Ishikawa (cell line): ENCODE measurements around the gene DNAH12.

Source experiments
- CEBPB ChIP-seq: IDR thresholded peaks from 2 replicates; pipeline ENCODE4 v1.6.1; 2012
- CREB1 ChIP-seq: IDR thresholded peaks from 2 replicates; pipeline ENCODE4 v1.6.1; 2012; ENCODE audit warnings: low read depth
- EGR1 ChIP-seq: IDR thresholded peaks from 2 replicates; pipeline ENCODE4 v1.6.1; 2012
- EP300 ChIP-seq: IDR thresholded peaks from 2 replicates; pipeline ENCODE4 v1.6.1; 2012; ENCODE audit warnings: borderline replicate concordance
- FOXM1 ChIP-seq: IDR thresholded peaks from 2 replicates; pipeline ENCODE4 v1.6.1; 2012; ENCODE audit warnings: low read depth, borderline replicate concordance
- NFIC ChIP-seq: IDR thresholded peaks from 2 replicates; pipeline ENCODE4 v1.6.1; 2012
- RAD21 ChIP-seq: IDR thresholded peaks from 2 replicates; pipeline ENCODE4 v1.6.1; 2012; ENCODE audit warnings: low read depth
- TAF1 ChIP-seq: IDR thresholded peaks from 2 replicates; pipeline ENCODE4 v1.6.1; 2012; ENCODE audit warnings: low read depth, mild to moderate bottlenecking
- TCF12 ChIP-seq: IDR thresholded peaks from 2 replicates; pipeline ENCODE4 v1.6.1; 2012; ENCODE audit warnings: low read depth
- TEAD4 ChIP-seq: IDR thresholded peaks from 2 replicates; pipeline ENCODE4 v1.6.1; 2012
- YY1 ChIP-seq: IDR thresholded peaks from 2 replicates; pipeline ENCODE4 v1.6.1; 2012; ENCODE audit warnings: low read depth
- ZBTB7A ChIP-seq: IDR thresholded peaks from 2 replicates; pipeline ENCODE4 v1.6.1; 2012; ENCODE audit warnings: low read depth
- TF ChIP-seq, protein P1 (sequence below): IDR thresholded peaks from 2 replicates; pipeline ENCODE4 v1.6.1; 2012
- TF ChIP-seq, protein P2 (sequence below): IDR thresholded peaks from 2 replicates; pipeline ENCODE4 v1.6.1; 2012
- TF ChIP-seq, protein P3 (sequence below): IDR thresholded peaks from 2 replicates; pipeline ENCODE4 v1.6.1; 2012; ENCODE audit warnings: low read depth, mild to moderate bottlenecking

The DNAH12 gene

DNA sequence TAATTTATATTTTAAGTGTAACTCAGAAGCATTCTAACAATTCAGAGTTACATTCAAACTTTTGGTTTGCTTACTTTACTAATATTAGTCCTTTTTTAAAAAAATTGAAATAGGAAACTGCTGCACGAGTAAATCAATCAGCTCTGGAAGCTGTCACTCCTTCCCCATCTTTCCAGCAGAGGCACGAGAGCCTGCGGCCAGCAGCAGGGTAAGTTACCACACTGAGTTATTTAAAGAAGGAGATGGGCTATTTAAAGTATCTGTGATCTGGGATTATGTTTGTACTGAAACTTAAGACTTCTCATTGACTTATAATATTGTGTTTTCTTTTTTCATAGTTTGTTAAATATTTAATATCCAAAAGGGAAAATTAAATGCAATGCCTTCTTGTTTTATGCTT, 287.3 kb downstream of the DNAH12 start:
- TF ChIP-seq TAF1 = no peak
- TF ChIP-seq, protein P1, sequence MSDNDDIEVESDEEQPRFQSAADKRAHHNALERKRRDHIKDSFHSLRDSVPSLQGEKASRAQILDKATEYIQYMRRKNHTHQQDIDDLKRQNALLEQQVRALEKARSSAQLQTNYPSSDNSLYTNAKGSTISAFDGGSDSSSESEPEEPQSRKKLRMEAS = no peak
- no peak for TF ChIP-seq EP300
- no peak for TF ChIP-seq FOXM1
- no peak for TF ChIP-seq EGR1
- TF ChIP-seq NFIC = no peak
- TF ChIP-seq, protein P2, sequence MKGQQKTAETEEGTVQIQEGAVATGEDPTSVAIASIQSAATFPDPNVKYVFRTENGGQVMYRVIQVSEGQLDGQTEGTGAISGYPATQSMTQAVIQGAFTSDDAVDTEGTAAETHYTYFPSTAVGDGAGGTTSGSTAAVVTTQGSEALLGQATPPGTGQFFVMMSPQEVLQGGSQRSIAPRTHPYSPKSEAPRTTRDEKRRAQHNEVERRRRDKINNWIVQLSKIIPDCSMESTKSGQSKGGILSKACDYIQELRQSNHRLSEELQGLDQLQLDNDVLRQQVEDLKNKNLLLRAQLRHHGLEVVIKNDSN = no peak
- no peak for TF ChIP-seq CEBPB
- TF ChIP-seq, protein P3, sequence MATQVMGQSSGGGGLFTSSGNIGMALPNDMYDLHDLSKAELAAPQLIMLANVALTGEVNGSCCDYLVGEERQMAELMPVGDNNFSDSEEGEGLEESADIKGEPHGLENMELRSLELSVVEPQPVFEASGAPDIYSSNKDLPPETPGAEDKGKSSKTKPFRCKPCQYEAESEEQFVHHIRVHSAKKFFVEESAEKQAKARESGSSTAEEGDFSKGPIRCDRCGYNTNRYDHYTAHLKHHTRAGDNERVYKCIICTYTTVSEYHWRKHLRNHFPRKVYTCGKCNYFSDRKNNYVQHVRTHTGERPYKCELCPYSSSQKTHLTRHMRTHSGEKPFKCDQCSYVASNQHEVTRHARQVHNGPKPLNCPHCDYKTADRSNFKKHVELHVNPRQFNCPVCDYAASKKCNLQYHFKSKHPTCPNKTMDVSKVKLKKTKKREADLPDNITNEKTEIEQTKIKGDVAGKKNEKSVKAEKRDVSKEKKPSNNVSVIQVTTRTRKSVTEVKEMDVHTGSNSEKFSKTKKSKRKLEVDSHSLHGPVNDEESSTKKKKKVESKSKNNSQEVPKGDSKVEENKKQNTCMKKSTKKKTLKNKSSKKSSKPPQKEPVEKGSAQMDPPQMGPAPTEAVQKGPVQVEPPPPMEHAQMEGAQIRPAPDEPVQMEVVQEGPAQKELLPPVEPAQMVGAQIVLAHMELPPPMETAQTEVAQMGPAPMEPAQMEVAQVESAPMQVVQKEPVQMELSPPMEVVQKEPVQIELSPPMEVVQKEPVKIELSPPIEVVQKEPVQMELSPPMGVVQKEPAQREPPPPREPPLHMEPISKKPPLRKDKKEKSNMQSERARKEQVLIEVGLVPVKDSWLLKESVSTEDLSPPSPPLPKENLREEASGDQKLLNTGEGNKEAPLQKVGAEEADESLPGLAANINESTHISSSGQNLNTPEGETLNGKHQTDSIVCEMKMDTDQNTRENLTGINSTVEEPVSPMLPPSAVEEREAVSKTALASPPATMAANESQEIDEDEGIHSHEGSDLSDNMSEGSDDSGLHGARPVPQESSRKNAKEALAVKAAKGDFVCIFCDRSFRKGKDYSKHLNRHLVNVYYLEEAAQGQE = no peak
- TF ChIP-seq TEAD4 = no peak
- no peak for TF ChIP-seq RAD21
- TF ChIP-seq YY1 = no peak
- TF ChIP-seq TCF12 = no peak
- no peak for TF ChIP-seq CREB1

- TF ChIP-seq CEBPB (no peak), ZBTB7A (no peak), RAD21 (no peak), CREB1 (no peak), EGR1 (no peak), EP300 (no peak), TAF1 (no peak), FOXM1 (no peak)
- TF ChIP-seq, protein P3 = no peak
- TF ChIP-seq, protein P1 = no peak
- TF ChIP-seq, protein P2 = no peak
Measured at GRCh38 chr3:57252404-57252803, 291.7 kb downstream of the DNAH12 start.

DNA sequence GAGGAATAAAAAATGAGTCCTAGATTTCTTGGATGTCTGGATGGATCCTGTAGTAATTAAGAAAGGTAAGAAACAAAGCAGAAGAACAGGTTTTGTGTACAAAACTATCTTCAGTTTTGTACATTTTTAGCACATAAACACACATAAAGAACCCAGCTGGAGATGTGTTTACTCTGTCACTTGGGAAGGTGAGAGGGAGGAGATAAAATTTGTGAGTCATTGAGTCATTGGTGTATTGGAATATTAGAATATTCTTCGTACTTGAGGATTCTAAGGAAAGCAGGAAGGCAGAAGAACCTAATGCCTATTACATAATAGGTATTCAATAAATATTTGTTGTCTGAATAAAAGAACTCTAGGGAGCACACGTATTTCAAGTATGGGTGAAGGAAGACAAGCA, 299.2 kb downstream of the DNAH12 start:
- TF ChIP-seq CREB1 = no peak
